ENCODE results near the gene PDGFD.

- TF ChIP-seq CTCF (optimal IDR thresholded peaks at IDR 0.05 in 1 of 3, IDR thresholded peaks at IDR 0.05 in 1 of 3, conservative IDR thresholded peaks at IDR 0.05 in 1 of 3; ENCODE audit: extremely low read depth in 1 of 3, insufficient read depth in 2 of 3, low read length in 3 of 3): no peak
- no peak for TF ChIP-seq EZH2 (IDR thresholded peaks at IDR 0.05; ENCODE audit: low read length)
These were observed 15.2 kb downstream of the PDGFD start for GRCh38 chr11:104148706-104149105.
